ENCODE data around the gene CNTNAP5.

DNA sequence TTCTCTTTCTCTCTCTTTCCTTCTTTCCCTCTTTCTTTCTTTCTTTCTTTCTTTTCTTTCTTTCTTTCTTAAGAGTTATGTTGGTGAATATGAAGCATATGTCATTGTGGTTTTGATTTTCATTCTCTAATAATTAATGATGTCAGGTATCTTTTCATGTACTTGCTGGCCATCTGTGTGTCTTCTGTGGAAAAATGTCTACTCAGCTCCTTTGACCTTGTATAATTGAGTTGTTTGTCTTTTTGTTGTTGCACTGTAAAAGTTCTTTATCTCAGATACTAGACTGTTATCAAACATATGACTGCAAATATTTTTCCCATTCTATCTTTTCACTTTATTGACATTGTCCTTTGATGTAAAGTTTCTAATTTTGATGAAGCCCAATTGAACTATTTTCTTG lies 645.1 kb downstream of the CNTNAP5 start:
- no peak for TF ChIP-seq ZNF274 (IDR thresholded peaks at IDR 0.05; ENCODE audit: low read depth, low read length)
- TF ChIP-seq YY1 (IDR thresholded peaks at IDR 0.05; ENCODE audit: insufficient read depth, insufficient read length) = no peak
